Karpas-422 (cell line): ENCODE results near the gene ELF1. TPM values are rescaled to one million over a fixed set of nuclear protein-coding genes. Genes with fewer than 3 reads are reported as not detected.

Experiments used
- DNase-seq: peaks from one replicate; pipeline ENCODE4 v3.0.0-alpha.2; 2015
- H2AFZ ChIP-seq: fragments of 200-600 bp; sonication (generic); 2 replicates; pipeline ENCODE4 v1.6.1; 2014; ENCODE audit warnings: antibody characterized with exemption, low read length, mixed read lengths
- H3K27ac ChIP-seq: fragments of 200-600 bp; sonication (generic); 2 replicates; pipeline ENCODE4 v1.5.1; 2014; ENCODE audit warnings: mild to moderate bottlenecking, low read length, moderate library complexity
- H3K27me3 ChIP-seq: fragments of 200-600 bp; sonication (generic); 2 replicates; pipeline ENCODE4 v1.6.1; 2014; ENCODE audit warnings: low read length, mixed read lengths
- H3K36me3 ChIP-seq: fragments of 200-600 bp; sonication (generic); 2 replicates; pipeline ENCODE4 v1.6.1; 2014; ENCODE audit warnings: low read length, mixed read lengths; ENCODE audit not compliant: insufficient read depth
- H3K4me1 ChIP-seq: fragments of 200-600 bp; sonication (generic); 2 replicates; pipeline ENCODE4 v1.6.1; 2014; ENCODE audit warnings: mild to moderate bottlenecking, low read length, mixed read lengths
- H3K4me2 ChIP-seq: fragments of 200-600 bp; sonication (generic); 2 replicates; pipeline ENCODE4 v1.6.1; 2014; ENCODE audit warnings: low read length, low read depth, mild to moderate bottlenecking; ENCODE audit not compliant: poor library complexity, severe bottlenecking
- H3K4me3 ChIP-seq: fragments of 200-600 bp; sonication (generic); 2 replicates; pipeline ENCODE4 v1.5.1; 2014; ENCODE audit warnings: mild to moderate bottlenecking, antibody characterized with exemption, low read length, mixed read lengths
- H3K79me2 ChIP-seq: fragments of 200-600 bp; sonication (generic); 2 replicates; pipeline ENCODE4 v1.6.1; 2014; ENCODE audit warnings: mild to moderate bottlenecking, low read length, mixed read lengths
- H3K9ac ChIP-seq: fragments of 200-600 bp; sonication (generic); 2 replicates; pipeline ENCODE4 v1.6.0; 2014; ENCODE audit warnings: low read length
- H3K9me2 ChIP-seq: fragments of 200-600 bp; sonication (generic), shearing (Covaris generic); replicated peaks from 2 replicates; pipeline ENCODE4 v1.6.0; 2014; ENCODE audit warnings: mild to moderate bottlenecking, low read length, moderate library complexity; ENCODE audit not compliant: insufficient read depth
- H3K9me3 ChIP-seq: fragments of 300-700, 200-600 bp; sonication (generic); 2 replicates; pipeline ENCODE4 v1.6.1; 2014; ENCODE audit warnings: low read length, mixed read lengths
- H4K20me1 ChIP-seq: fragments of 200-600 bp; sonication (generic); 2 replicates; pipeline ENCODE4 v1.6.1; 2014; ENCODE audit warnings: mild to moderate bottlenecking, antibody characterized with exemption, low read length, low read depth; ENCODE audit not compliant: insufficient read depth
- total RNA-seq: library from RNA; depleted of rRNA; stranded (reverse); fragments of >200 nt; shearing (Covaris generic); gene quantifications from 2 replicates; pipeline ENCODE4 v1.2.3, GENCODE V29; 2014; ENCODE audit warnings: low replicate concordance

Gene ELF1
- total RNA-seq, 1 experiment from 2014 or later = 84.0 TPM

GRCh38 chr13:40996426-40997092, 22.6 kb downstream of the ELF1 start:
- H3K4me1 ChIP-seq = peaks cover 44% of the 10 kb centered on the region
- no peaks in the 10 kb centered on the region for H3K27me3 ChIP-seq
- no peak overlapping the region for H3K4me2 ChIP-seq
- no peak overlapping the region for H3K9ac ChIP-seq
- DNase-seq = no peak
- H3K4me3 ChIP-seq = no peak overlapping the region
- H3K27ac ChIP-seq = no peak overlapping the region; the same call in 1 of the 2 replicates
- H3K9me3 ChIP-seq = no peaks in the 10 kb centered on the region
- H2AFZ ChIP-seq = no peak overlapping the region
- 0 out of 2 replicates have a peak, but pooled peaks cover 4% of the 10 kb centered on the region for H4K20me1 ChIP-seq
- peaks cover 100% of the 10 kb centered on the region for H3K79me2 ChIP-seq
- H3K36me3 ChIP-seq = peaks cover 41% of the 10 kb centered on the region
- no peaks in the 10 kb centered on the region for H3K9me2 ChIP-seq

- Histone ChIP-seq H2AFZ (no peak overlapping the region), H3K79me2 (peaks cover 100% of the 10 kb centered on the region), H3K4me2 (no peak overlapping the region), H3K4me1 (peaks cover 44% of the 10 kb centered on the region), H3K27me3 (no peaks in the 10 kb centered on the region), H3K36me3 (peaks cover 37% of the 10 kb centered on the region), H3K27ac (peak overlapping the region; percentile 23; the same call in 1 of the 2 replicates), H3K9me2 (no peaks in the 10 kb centered on the region), H3K4me3 (no peak overlapping the region), H4K20me1 (0 out of 2 replicates have a peak, but pooled peaks cover 4% of the 10 kb centered on the region), H3K9ac (no peak overlapping the region), H3K9me3 (no peaks in the 10 kb centered on the region)
- no peak for DNase-seq
Measured at GRCh38 chr13:40995997-40996396, 23.1 kb downstream of the ELF1 start.

- no peak overlapping the region for H3K9ac ChIP-seq
Measured at GRCh38 chr13:40994581-40995230, 24.4 kb downstream of the ELF1 start.

GRCh38 chr13:40993987-40994386, 25.1 kb downstream of the ELF1 start:
- peaks cover 43% of the 10 kb centered on the region for H3K4me1 ChIP-seq
- no peak overlapping the region for H3K4me2 ChIP-seq
- H4K20me1 ChIP-seq = 0 out of 2 replicates have a peak, but pooled peaks cover 4% of the 10 kb centered on the region

More at GRCh38 chr13:40994581-40995230, 24.4 kb downstream of the ELF1 start:
- no peak for DNase-seq
- no peak overlapping the region for H3K4me3 ChIP-seq
- peaks cover 100% of the 10 kb centered on the region for H3K79me2 ChIP-seq
- peak overlapping the region; percentile 12 for H3K4me2 ChIP-seq
- no peak overlapping the region for H2AFZ ChIP-seq
- peaks cover 45% of the 10 kb centered on the region for H3K4me1 ChIP-seq
- H3K27ac ChIP-seq = peak overlapping the region; percentile 23
- H3K27me3 ChIP-seq = no peaks in the 10 kb centered on the region
- H3K9me3 ChIP-seq = no peaks in the 10 kb centered on the region
- H3K36me3 ChIP-seq = peaks cover 37% of the 10 kb centered on the region
- H4K20me1 ChIP-seq = 0 out of 2 replicates have a peak, but pooled peaks cover 4% of the 10 kb centered on the region
- H3K9me2 ChIP-seq = no peaks in the 10 kb centered on the region

GRCh38 chr13:40992678-40993518, 26.2 kb downstream of the ELF1 start:
- H3K36me3 ChIP-seq = peaks cover 22% of the 10 kb centered on the region
- DNase-seq = peak; percentile 62
- H3K9ac ChIP-seq = no peak overlapping the region
- no peaks in the 10 kb centered on the region for H4K20me1 ChIP-seq
- H3K27me3 ChIP-seq = no peaks in the 10 kb centered on the region
- no peak overlapping the region for H3K4me3 ChIP-seq
- H3K4me2 ChIP-seq = no peak overlapping the region
- H3K9me3 ChIP-seq = no peaks in the 10 kb centered on the region
- H3K9me2 ChIP-seq = no peaks in the 10 kb centered on the region
- peaks cover 52% of the 10 kb centered on the region for H3K4me1 ChIP-seq
- H2AFZ ChIP-seq = no peak overlapping the region
- H3K27ac ChIP-seq = peak overlapping the region; percentile 43
- H3K79me2 ChIP-seq = peaks cover 100% of the 10 kb centered on the region

More at GRCh38 chr13:40993987-40994386, 25.1 kb downstream of the ELF1 start:
- DNase-seq = no peak
- Histone ChIP-seq H3K36me3 (peaks cover 33% of the 10 kb centered on the region), H3K9me3 (no peaks in the 10 kb centered on the region), H3K27me3 (no peaks in the 10 kb centered on the region), H3K9ac (no peak overlapping the region), H3K4me3 (no peak overlapping the region), H3K27ac (peak overlapping the region; percentile 43; the same call in 1 of the 2 replicates), H3K79me2 (peaks cover 100% of the 10 kb centered on the region), H2AFZ (no peak overlapping the region), H3K9me2 (no peaks in the 10 kb centered on the region)

- Histone ChIP-seq H3K27ac (peak overlapping the region; percentile 56), H3K36me3 (peaks cover 7% of the 10 kb centered on the region; the same call in 1 of the 2 replicates), H3K27me3 (no peaks in the 10 kb centered on the region), H2AFZ (no peak overlapping the region), H3K9ac (no peak overlapping the region), H3K9me3 (no peaks in the 10 kb centered on the region), H3K9me2 (no peaks in the 10 kb centered on the region), H3K4me2 (no peak overlapping the region), H3K79me2 (peaks cover 98% of the 10 kb centered on the region), H3K4me1 (peaks cover 62% of the 10 kb centered on the region), H4K20me1 (peaks cover 18% of the 10 kb centered on the region), H3K4me3 (no peak overlapping the region)
- no peak for DNase-seq
Measured at GRCh38 chr13:40987606-40988280, 31.4 kb downstream of the ELF1 start.

GRCh38 chr13:40986101-40986856, 32.8 kb downstream of the ELF1 start:
- peak overlapping the region; percentile 92 for H3K27ac ChIP-seq
- peaks cover 98% of the 10 kb centered on the region for H3K79me2 ChIP-seq
- H3K9me3 ChIP-seq = no peaks in the 10 kb centered on the region
- H2AFZ ChIP-seq = no peak overlapping the region
- peak overlapping the region; percentile 62 for H3K9ac ChIP-seq
- no peaks in the 10 kb centered on the region for H3K36me3 ChIP-seq
- no peak for DNase-seq
- H3K27me3 ChIP-seq = no peaks in the 10 kb centered on the region
- peak overlapping the region; percentile 96 for H3K4me2 ChIP-seq
- no peaks in the 10 kb centered on the region for H3K9me2 ChIP-seq
- H3K4me1 ChIP-seq = peaks cover 77% of the 10 kb centered on the region
- H4K20me1 ChIP-seq = peaks cover 18% of the 10 kb centered on the region
- H3K4me3 ChIP-seq = peak overlapping the region; percentile 59
